EH (cell line): ENCODE data around the gene GNAZ.

ENCODE experiments used
- DNase-seq: peaks from one replicate; pipeline ENCODE4 v3.0.0-alpha.2; 2015; ENCODE audit warnings: low read depth

Gene GNAZ

GRCh38 chr22:23155831-23156230, 85.5 kb downstream of the GNAZ start:
- DNase-seq: no peak

GRCh38 chr22:23156286-23156685, 86.0 kb downstream of the GNAZ start:
- no peak for DNase-seq

GRCh38 chr22:23157560-23158515, 87.5 kb downstream of the GNAZ start:
- DNase-seq: no peak

- no peak for DNase-seq
Observed at GRCh38 chr22:23158516-23159290, 88.4 kb downstream of the GNAZ start.

GRCh38 chr22:23159291-23159630, 88.9 kb downstream of the GNAZ start:
- DNase-seq: no peak

- DNase-seq: no peak
Observed at GRCh38 chr22:23161029-23161428, 90.7 kb downstream of the GNAZ start.

- DNase-seq: no peak
Observed at GRCh38 chr22:23161574-23161973, 91.3 kb downstream of the GNAZ start.

GRCh38 chr22:23163665-23164064, 93.3 kb downstream of the GNAZ start:
- no peak for DNase-seq

GRCh38 chr22:23164091-23164490, 93.8 kb downstream of the GNAZ start:
- DNase-seq: no peak

GRCh38 chr22:23166042-23166831, 95.9 kb downstream of the GNAZ start:
- no peak for DNase-seq

GRCh38 chr22:23166841-23167616, 96.7 kb downstream of the GNAZ start:
- no peak for DNase-seq

GRCh38 chr22:23168391-23169042, 98.2 kb downstream of the GNAZ start:
- DNase-seq: no peak

- DNase-seq: no peak
Observed at GRCh38 chr22:23169043-23169406, 98.7 kb downstream of the GNAZ start.
